8988T (cell line): ENCODE measurements around the gene LDB1.

Source experiments
- DNase-seq: peaks from one replicate; pipeline ENCODE4 v3.0.0; 2011

LDB1 gene

DNA sequence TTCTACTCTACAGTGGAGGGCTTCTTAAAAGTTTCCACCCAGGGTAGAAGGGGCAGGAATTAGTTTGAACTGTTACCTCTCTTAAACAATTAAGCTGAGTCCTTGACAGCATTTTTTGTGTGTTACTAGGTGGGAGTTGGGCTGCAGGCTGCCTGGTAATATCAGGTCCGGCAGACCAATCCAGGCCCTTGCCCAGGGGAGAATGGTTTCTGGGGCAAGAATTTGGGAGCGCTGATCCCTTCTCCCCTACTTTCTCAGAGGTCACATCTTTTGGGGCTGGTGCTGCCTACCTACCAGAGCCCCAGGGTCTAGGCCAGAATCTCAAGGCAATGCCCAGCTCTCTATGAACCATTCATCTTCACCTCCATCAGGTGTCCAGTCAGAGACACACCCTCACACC, 14.2 kb upstream of the LDB1 start:
- DNase-seq: no peak

DNA sequence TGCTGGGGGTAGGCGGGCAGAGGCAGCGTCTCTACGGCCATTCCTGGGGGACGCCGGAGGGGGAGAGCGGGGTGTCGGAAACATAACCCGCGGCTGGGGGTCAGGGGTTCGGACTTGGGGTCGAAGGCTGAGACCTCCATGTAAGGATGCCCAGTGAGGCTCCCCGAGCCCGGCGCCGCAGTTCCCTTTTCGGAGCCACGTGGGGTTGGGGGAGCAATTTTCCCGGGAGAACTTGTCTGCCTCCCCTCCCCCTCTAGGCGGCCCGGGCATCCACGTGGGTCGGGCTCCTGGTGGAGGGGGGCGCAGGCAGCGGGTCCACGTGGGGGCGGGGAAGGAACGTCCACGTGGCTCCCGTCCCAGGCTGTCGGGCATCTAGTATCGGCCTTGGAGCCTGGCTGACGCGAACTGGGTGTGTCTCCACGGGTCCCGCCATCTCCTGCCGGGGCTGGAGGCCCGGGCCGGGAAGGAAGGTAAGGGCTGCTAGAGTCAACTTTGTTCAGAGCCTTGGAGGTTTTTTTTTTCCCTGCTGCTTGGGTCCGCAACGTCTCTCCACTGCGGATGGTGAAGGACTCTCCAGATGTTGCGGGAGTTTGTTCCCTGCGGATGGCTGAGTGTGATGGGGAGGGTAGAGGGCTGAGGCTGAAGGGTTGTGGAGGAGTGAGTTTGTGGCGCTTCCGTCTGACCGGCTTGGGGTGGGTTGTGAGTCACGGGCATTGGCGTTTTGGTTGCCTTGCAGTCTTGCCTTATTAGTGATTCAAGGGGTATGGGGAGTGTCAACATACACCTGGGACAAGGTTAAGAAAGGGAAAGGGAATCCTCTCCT, 13.4 kb upstream of the LDB1 start:
- peak; percentile 65 for DNase-seq

DNA sequence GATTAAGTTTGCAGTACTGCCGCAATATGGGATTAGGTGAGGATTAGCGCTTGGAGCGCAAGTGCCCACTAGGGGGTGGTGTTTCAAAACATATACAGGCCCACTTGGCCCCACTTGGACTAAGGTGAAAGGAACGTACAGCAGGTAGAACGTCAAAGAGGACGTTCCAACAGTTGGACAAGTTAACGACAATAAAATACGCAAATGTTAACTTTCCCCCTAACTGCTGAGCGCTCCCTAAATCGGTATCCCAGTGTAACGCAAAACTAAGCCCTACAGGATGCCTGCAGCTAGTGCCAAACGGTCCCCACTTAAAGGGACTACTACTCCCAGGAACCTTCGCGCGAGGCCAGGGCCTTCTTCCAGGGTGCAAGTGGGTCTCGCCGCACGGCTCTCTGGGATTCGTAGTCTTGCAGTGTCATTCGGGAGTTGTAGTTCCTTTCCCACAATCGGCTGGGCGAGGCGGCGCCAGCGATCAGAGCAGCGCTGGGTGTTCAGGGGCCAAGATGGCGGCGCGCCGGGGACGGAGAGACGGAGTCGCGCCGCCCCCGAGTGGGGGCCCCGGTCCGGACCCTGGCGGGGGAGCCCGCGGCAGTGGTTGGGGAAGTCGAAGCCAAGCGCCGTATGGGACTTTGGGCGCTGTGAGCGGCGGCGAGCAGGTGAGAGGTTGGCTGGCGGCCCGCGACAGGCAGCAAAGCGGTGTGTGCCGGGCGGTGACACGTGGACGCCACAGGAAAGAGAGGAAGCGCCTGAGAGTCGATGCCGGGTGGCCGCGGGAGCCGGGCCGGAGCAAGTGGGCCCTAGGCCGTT, 12.6 kb upstream of the LDB1 start, which contains the start of gene PPRC1:
Gene PPRC1, plus strand, starts transcription at position 478 of the 810 bp plus-strand sequence. Its CDS starts 29 bp downstream, at position 507.
- DNase-seq: peak; percentile 95

DNA sequence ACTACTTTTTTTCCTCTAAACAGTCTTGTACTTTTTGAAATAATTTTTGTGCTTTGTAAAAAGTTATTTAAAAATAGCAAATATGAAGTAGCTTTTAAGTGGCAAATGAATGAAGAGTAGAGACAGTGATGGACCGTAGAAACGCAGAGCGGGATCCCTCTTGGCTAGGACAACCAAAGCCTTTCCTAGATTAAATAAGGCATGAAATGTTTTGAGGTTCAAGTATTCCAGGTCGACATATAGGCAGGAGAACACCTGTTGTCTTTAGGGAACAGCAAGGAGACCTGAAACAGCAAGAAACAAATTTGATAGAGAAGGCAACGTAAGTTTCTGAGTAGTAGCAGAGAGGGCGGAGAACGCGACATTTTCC, 12.0 kb upstream of the LDB1 start:
- no peak for DNase-seq

DNA sequence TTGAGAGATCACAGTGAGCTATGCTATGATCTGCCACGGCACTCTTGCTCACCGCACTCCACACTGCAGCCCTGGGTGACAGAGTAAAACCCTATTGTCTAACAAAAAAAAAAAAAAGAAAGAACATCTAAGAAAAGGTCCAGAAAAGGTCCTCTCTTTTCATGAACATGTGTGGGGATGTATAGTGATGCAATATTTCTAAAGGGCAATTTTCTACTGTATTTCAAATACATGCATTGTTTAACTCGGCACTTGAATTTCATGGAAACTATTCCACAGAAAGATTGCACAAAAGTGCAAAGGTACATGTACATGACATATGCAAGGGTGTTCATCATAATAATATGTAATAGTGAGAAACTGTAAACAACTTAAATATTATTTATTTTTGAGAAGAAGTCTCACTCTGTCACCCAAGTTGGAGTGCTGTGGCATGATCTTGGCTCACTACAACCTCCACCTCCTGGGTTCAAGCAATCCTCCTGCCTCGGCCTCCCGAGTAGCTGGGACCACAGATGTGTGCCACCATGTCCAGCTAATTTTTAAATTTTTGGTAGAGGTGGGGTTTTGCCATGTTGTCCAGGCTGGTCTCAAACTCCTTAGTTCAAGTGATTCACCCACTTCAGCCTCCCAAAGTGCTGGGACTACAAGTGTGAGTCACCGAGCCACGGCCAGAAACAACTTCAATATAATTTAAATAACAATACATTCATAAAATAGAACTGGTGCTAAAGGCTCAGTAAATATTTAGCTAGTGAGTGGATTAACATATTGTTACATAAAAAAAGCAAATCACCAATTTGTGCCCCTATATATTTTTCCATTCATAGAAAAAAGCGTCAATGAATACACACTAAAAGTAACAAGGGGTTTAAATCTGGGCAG, 11.4 kb upstream of the LDB1 start:
- DNase-seq: no peak

DNA sequence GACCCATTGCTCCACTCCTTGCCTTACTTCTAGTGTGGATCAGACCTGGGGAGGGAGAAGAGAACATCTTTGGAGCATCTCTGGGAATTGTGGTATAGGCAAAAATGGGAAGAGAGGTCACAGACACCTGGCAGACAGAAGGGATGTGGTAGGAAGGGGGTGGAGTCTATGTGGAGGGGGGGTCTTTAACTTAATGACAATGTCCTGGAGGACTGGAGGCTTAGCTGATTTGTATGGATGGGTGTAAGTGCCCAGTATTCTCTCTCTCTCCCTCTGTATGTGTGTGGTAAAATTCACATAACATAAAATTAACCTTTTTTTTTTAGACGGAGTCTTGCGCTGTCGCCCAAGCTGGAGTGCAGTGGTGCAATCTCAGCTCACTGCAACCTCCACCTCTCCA, 3.1 kb upstream of the LDB1 start:
- DNase-seq: no peak

DNA sequence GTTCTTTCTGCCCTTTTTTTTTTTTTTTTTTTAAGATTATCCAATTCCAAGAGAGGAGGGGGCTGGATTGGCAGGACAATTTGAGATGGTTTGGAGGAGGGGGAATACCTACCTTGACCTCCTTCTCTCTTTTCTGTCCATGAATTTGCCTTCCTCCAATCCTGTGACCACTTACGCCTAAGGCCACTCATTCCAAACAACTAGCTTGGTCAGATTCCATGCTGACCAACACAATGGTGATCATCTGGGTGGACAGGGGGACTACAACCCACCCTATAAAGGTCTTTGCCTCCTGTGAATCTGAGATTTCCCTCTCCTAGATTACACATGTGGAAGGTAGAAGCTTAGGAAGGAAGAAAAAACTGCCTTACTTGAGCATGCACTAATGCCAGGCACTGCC, 2.3 kb upstream of the LDB1 start:
- DNase-seq: no peak

DNA sequence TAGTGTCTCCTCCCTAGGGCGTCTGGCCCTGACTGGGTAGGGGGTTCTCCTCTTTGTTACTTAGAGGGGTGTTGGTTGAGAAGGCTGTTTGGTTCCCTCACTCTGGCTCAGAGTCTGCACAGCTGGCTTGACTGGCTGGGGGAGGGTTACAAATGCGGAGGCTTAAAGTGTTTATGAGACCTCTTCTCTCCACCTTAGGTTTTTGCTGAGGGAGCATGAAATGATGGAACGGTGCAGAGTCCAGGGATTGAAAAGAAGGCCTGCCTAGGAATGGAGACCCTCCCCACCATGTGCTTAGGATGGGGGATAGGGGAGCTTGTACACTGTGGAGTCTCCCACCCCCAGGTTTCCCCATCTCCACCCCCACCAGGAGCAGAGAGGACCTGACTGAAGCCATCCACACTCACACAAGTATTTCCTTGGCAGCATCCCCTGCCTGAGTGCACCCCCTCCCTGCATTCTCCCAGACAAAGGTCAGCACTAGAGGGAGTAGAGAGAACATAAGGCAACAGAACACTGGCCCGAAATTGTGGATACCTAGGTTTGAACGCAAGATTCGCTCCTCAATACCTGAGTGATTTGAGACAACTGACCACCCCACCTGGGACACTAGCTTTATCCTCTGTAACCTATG, 1.7 kb upstream of the LDB1 start:
- DNase-seq: no peak

DNA sequence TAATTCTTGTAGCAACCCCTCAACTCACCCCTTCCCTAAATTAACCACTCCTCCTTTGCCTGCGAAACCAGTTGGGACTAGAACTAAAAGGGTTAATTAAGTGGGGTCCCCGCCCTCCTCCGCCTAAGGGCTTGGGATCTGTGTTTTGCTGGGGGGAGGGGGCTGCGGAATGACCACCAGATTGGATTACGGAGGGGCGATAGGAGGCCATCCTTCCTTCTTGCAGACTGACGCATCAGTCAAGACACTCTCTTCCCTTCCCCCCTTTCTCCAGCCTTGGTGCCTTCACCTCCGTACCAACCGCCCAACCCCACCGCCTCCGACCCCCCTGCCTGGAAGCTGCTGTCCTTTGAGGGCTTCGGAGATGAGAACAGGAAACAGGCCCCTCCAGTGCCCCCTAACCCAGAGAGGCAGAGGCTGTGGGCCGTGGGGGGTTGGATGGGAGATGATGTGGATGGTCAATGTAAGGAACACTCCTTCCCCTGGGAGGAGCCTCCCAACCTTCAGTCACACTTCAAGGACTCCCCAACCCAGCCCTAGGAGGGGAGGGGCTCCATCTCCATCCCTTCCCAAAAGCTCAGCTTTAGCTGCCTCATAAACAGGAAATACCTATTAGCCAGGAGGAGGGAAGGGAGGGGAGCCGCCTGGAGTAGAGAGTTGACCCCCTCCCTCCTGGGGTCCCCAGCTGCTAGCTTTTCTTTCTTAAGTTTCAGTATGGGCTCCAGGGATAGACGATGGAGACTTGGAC, 997 bp upstream of the LDB1 start:
- no peak for DNase-seq

DNA sequence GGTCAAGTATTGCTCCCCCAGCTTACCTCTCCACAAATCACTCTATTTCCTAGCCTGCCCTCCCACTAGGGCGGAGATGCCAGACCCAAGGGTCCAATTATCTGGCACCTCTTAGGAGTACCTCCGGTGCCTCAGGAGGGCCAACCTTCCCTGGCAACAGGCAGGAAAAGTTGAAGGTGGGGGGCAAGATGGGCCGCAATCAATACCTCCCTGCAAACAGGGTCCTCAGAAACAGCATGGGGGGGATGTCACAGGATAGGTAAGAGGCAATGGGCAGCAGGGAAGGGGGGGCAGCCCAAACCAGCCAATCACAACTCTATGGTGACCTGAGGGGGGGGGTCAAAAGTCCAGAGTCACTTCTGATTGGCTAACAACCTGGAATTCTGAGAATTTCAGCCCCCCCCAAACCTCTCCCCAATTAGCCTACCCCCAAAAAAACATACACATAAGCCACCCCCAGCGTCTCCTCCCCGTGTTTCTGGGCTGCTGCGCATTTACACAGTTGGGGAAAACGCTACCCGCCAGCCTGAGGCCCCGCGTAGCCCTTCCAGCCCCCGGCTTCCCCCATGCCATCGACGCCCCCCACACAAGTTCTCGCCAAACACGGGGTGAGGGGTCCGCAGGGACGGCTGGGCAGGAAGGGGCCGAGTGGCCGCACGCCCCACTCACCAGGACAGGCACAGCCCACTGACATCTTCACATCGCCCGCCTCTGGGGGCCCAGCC, 589 bp downstream of the LDB1 start:
- DNase-seq: peak; percentile 75

DNA sequence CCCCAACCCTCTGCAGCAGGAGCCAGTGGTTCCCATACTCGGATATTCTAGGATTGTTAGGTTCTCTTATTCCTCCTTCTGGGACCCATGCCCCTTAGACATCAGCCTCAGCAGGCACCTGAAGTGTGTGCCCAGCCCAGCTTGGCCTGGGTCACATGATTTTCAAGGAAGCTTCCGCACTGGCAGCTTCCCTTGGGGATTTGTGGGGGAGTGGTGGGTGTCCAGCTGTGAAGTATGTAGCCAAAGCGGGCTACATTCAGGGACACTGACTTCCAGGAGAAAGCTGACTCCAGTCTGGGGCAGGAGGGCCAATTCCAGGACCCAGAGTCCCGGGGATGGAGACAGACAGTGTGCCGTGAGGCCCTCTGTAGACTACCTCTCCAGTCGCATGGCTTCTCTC, 1.3 kb downstream of the LDB1 start:
- no peak for DNase-seq

DNA sequence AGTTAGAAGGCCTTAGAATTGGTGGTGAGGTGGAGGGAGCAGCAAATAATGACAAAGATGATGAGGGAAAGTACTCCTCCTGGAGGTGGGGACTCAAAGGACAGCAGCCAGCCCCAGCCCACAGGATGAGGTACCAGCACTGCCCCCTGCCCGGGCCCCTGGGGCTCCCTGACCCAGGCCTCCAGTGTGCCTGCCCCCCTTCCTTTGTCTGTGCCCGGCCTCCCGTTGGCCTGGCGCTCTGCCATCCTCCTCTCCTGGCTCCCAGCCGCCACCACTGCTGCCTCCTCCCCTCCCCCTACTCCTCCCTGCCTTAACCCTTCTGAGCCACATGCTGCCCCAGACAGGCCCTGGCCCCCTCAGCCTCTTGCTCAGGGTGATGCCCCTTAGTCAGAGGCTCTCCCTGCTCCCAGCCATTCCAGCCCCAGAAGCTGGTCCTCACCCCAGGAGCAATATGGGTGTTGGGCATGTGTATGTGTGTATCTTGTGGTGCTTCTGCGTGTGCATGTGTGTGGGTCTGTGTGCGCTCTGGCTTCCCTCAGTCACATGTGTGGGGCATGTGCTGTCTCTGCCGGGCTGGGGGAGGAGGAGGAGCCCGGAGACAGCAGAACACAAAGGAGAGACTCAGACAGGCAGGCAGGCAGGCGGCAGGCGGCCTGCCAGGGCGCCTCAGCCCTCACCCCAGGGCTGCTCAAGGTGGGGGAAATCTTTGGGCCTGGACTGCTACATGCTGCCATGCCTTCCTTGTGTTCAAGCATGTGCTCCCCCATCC, 2.6 kb downstream of the LDB1 start:
- no peak for DNase-seq

DNA sequence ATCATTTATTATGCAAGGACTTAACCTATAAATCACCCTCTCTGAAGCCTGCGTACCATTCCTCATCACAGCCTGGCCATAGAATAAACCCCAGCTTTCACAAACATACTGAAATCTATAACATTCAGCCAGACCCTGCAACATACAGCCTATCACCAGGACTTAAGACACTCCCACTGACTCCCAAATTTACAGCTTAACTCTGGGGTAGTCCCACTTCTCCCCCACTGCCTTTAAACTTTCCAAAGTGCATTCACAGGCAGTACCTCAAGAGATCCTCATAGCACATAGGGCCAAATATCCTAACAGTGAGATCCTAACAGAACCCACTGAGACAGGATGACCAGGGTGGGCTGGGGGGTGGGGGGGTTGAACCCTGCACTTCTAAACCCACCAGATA, 3.5 kb downstream of the LDB1 start:
- DNase-seq: no peak

DNA sequence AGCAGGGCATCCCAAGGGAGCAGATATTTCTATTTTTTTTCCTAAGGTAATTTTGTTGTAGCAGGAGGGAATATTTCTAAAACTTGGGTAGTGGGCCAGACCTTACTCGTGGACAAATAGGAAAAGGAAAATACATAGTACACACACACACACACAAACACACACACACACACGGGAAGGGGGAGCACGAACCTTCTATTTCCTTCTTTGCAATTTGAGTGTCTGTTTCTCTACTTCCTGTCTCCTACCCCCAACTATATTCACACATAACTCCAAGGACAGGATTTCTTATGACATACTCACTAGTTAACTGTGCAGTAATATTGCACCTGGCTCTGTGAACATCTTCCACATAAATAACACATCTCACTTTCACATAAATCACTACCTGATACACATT, 4.4 kb downstream of the LDB1 start:
- no peak for DNase-seq

DNA sequence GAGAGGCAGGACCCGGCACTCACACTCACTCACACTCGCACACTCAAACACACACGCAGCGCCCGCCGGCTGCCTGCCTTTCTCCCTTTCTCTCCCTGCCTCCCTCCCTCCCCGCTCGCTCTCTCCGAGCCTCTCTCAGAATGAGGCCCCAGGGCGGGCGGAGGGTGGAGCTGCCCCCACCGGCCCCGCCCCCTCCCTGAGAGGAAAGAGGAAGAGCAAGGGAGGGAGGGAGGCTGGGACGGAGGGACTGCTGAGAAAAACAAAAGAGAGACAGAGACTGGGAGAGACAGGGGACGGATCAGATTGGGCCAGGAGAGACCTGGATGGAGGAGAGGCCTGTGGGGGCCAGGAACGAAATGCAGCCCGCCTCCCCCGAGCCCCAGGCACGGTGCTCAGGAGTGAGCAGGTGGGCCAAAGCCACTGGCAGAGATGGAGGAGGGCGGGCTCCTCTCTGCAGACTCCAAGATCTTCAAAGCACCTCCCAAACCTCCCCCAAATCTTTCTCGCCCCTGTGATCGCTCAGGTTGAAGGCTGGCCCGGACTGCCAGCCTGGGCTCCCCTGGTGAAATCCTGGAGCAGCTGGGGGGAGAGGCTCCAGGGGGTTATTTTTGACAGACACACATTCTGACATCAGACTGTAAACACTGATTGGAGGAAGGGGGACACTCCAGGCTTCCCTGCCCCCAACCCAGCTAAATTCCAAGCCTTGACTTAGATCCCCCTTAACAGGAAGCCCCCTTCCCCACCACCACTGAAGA, 5.1 kb downstream of the LDB1 start:
- DNase-seq: peak; percentile 66

DNA sequence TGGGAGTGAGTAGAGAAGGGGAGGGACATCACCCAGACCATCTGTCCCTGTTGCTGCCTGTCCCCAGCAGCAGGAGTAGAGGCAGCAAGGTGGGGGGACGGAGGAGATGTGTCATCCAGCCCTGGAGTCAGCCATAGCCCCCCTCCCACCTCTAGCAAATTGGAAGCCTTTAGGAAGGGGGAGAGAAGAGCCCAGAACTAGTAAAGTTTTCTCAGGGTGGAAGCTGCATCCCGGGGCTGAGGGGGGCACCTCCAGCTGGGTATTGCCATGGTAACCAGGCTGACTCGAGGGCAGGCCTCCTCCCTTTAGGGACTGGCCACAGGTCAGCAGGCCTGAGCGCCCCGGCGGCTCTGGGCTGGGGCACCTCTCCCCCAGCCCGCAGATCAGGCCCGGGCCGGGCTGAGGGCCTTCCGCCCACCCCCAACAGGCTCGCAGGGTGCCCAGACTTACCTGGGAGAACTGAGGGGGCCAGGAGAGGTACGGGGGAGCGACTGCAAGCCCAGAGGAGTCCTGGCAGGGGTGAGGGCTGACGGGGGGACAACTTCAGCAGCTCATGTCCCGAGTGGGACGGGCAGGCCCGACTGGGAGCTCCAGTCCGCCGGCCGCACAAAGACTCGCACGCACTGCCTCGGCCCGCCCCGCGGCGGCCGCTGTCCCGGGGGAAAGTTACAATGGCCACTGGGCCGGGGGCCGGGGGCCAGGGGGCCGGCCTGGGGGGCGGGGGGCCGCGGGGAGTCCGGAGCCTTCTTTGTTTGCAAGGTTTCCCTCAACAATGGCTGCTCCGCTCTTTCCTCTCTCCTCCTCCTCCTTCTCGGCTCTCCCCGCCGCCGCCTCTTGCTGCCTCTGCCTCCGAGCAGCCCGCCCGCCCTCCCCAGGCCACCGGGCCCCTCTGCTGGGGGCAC, 6.0 kb downstream of the LDB1 start:
- DNase-seq: no peak

DNA sequence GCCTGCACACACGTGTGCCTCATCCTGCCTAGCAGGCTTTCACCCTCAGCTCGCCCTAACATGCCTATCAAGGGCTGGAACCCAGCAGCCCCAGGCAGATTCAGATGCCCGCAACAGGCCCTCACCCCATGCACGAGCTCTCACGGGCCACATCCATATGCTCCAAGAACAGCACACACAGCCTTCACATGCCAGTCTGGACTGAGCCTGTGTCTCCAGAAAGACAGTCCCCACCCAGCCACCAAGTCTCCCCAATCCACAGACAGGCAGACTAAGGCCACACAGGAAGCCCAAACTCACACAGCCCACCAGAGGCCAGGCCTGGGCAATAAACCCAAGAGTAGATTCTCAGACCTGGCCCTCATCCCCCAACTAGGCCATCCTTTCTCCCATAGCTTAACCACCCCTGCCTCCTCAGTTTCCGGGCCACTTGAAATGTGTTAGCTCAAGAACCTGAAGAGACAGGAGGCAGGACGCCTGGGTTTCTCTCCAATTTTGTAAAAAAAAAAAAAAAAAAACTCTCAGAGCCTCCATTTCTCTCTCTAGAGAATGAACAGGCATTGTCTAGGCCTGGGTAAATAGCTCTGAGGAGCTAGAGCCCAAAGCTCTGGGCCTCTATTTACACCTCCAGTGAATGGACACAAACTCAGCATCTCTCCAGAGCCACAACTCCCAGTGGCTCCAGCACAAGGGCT, 6.8 kb downstream of the LDB1 start:
- DNase-seq: no peak
